DMS114 treated with DMSO at 0.1 percent for 48 hours (cell line): ENCODE measurements around the gene PAK2.
"Not testable (repeated sequence)": the region's sequence is repeated elsewhere in the genome, so short reads cannot be mapped to it uniquely, and the experiment has no call there.

Source experiments
- DNase-seq: peaks from one replicate; lab custom pipeline; 2025; ENCODE audit not compliant: unreplicated experiment; lab: John Stamatoyannopoulos, UW

The PAK2 gene

GRCh38 chr3:196842567-196843434, 103.1 kb downstream of the PAK2 start:
- DNase-seq = no peak

GRCh38 chr3:196843435-196844110, 103.9 kb downstream of the PAK2 start:
- no peak for DNase-seq

GRCh38 chr3:196844235-196845219, 104.9 kb downstream of the PAK2 start:
- DNase-seq = not testable (repeated sequence)

GRCh38 chr3:196848375-196848774, 108.7 kb downstream of the PAK2 start:
- not testable (repeated sequence) for DNase-seq

- no peak for DNase-seq
These were observed 109.6 kb downstream of the PAK2 start for GRCh38 chr3:196849180-196849741.

GRCh38 chr3:196863000-196863399, 123.3 kb downstream of the PAK2 start:
- DNase-seq = not testable (repeated sequence)

GRCh38 chr3:196867155-196867506, 127.5 kb downstream of the PAK2 start:
- no peak for DNase-seq

- DNase-seq = peak; percentile 75
These were observed 128.0 kb downstream of the PAK2 start, which contains the start of gene SENP5 for GRCh38 chr3:196867507-196868296. Gene SENP5, plus strand, starts transcription at chr3:196867920. Its CDS starts 17,262 bp downstream, at chr3:196885182.

- no peak for DNase-seq
These were observed 128.6 kb downstream of the PAK2 start for GRCh38 chr3:196868297-196868661.

GRCh38 chr3:196872316-196872715, 132.7 kb downstream of the PAK2 start:
- no peak for DNase-seq

- not testable (repeated sequence) for DNase-seq
These were observed 134.9 kb downstream of the PAK2 start for GRCh38 chr3:196874511-196875094.

GRCh38 chr3:196875258-196875657, 135.6 kb downstream of the PAK2 start:
- no peak for DNase-seq
